Stimulated activated naive CD4-positive, alpha-beta T cell (primary cell): Measurements from ENCODE around the gene POMP.
"Not testable (repeated sequence)": the region's sequence is repeated elsewhere in the genome, so short reads cannot be mapped to it uniquely, and the experiment has no call there.

ENCODE experiments used
- DNase-seq, 6 experiments: peaks; one replicate each; lab custom pipeline; 2025; lab: John Stamatoyannopoulos, UW

The POMP gene

GRCh38 chr13:28693605-28694491 lies 34.9 kb downstream of the POMP start:
- not testable (repeated sequence) for DNase-seq

- DNase-seq = no peak
These were observed 38.5 kb downstream of the POMP start for GRCh38 chr13:28697441-28697840.

- DNase-seq = no peak
These were observed 40.3 kb downstream of the POMP start for GRCh38 chr13:28699246-28699645.

GRCh38 chr13:28704282-28704681 lies 45.4 kb downstream of the POMP start:
- DNase-seq = no peak

- DNase-seq = no peak
These were observed 46.0 kb downstream of the POMP start for GRCh38 chr13:28704919-28705318.

GRCh38 chr13:28705461-28706083 lies 46.6 kb downstream of the POMP start:
- no peak for DNase-seq

- DNase-seq = no peak
These were observed 48.9 kb downstream of the POMP start for GRCh38 chr13:28707629-28708427.

GRCh38 chr13:28710161-28710560 lies 51.2 kb downstream of the POMP start:
- DNase-seq = no peak

GRCh38 chr13:28714651-28715050 lies 55.7 kb downstream of the POMP start:
- no peak for DNase-seq

GRCh38 chr13:28716511-28716910 lies 57.6 kb downstream of the POMP start:
- no peak for DNase-seq

GRCh38 chr13:28717170-28717569 lies 58.2 kb downstream of the POMP start:
- no peak for DNase-seq

GRCh38 chr13:28718196-28718542 lies 59.2 kb downstream of the POMP start:
- no peak for DNase-seq

- peak; percentile 94 to 96 (median 96) for DNase-seq
These were observed 59.8 kb downstream of the POMP start, which contains the start of gene SLC46A3 for GRCh38 chr13:28718543-28719226. SLC46A3 (minus strand) TSS chr13:28718970; CDS start chr13:28717998, 972 bp downstream.

- DNase-seq = peak in 1 of 6 experiments; percentile 44
These were observed 60.5 kb downstream of the POMP start for GRCh38 chr13:28719227-28720055.

- DNase-seq = no peak
These were observed 64.9 kb downstream of the POMP start for GRCh38 chr13:28723806-28724205.

- no peak for DNase-seq
These were observed 66.2 kb downstream of the POMP start for GRCh38 chr13:28725046-28725610.
